GM06990 (cell line): ENCODE measurements around the gene TMEM94.
"Not testable (repeated sequence)": the region's sequence is repeated elsewhere in the genome, so short reads cannot be mapped to it uniquely, and the experiment has no call there.

Experiments used
- DNase-seq: peaks from one replicate; pipeline ENCODE4 v3.0.0-alpha.2; 2011; ENCODE audit not compliant: insufficient read length; ENCODE audit errors: extremely low read depth
- H3K27me3 ChIP-seq: replicated peaks from 2 replicates; pipeline ENCODE4 v1.6.0; 2011; ENCODE audit warnings: low read length; ENCODE audit not compliant: control insufficient read depth, insufficient read depth
- H3K36me3 ChIP-seq: 2 replicates; pipeline ENCODE4 v1.5.1; 2011; ENCODE audit warnings: low read length; ENCODE audit not compliant: control insufficient read depth, insufficient read depth
- H3K4me3 ChIP-seq: replicated peaks from 2 replicates; pipeline ENCODE4 v1.5.1; 2011; ENCODE audit warnings: low read depth, mild to moderate bottlenecking, control low read depth, low read length
- CTCF ChIP-seq: IDR thresholded peaks from 2 replicates; pipeline ENCODE4 v1.5.1; 2011; ENCODE audit warnings: low read length, control low read depth, mild to moderate bottlenecking, inconsistent platforms; ENCODE audit not compliant: insufficient read depth, poor library complexity, severe bottlenecking

TMEM94 gene

DNA sequence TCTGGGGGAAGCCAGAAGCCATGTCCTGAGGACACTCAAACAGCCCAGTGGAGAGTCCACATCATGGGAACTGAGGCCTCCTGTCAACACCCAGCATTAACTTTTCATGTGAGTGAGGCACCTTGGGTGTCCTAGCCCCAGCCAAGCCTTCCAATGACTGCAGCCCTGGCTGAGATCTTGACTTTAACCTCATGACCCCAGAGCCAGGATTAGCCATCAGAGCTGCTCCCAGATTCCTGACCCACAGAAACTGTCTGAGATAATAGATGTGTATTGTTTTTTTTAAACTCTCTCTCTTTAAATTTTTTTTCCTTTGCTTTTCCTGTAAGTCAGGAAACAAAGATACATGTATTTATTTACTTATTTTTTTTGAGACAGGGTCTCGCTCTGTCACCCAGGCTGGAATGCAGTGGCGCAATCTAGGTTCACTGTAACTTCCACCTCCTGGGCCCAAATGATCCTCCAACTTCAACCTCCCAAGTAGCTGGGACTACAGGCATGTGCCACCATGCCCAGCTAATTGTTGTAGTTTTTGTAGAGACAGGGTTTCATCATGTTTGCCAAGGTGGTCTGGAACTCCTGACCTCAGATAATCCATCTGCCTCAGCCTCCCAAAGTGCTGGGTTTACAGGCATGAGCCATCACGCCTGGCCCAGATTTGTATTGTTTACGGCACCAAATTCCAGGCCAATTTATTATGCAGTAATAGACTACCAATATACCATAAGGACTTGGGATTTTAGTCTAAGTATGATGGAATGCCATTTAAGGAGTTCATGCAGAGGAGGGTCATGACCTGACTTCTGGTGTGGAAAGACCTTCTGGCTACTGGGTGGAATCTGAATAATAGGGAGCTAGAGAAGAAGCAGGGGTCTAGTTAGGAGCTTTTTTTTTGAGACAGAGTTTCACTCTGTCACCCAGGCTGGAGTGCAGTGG lies 14.0 kb upstream of the TMEM94 start:
- TF ChIP-seq CTCF: no peak
- H3K27me3 ChIP-seq: no peaks in the 10 kb centered on the region
- H3K4me3 ChIP-seq: no peak overlapping the region
- no peaks in the 10 kb centered on the region for H3K36me3 ChIP-seq
- DNase-seq: no peak

GRCh38 chr17:75445296-75445695 lies 11.1 kb upstream of the TMEM94 start:
- no peak for TF ChIP-seq CTCF
- Histone ChIP-seq H3K27me3 (no peaks in the 10 kb centered on the region), H3K4me3 (no peak overlapping the region), H3K36me3 (no peaks in the 10 kb centered on the region)
- no peak for DNase-seq

DNA sequence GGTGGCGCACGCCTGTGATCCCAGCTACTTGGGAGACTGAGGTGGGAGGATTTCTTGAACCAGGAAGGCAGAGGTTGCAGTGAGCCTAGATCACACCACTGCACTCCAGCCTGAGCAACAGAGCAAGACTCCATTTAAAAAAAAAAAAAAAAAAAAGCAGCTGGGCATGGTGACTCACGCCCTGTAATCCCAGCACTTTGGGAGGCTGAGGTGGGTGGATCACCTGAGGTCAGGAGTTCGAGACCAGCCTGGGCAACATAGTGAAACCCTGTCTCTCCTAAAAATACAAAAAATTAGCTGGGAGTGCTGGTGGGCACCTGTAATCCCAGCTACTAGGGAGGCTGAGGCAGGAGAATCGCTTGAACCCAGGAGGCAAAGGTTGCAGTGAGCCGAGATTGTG lies 10.5 kb upstream of the TMEM94 start:
- H3K36me3 ChIP-seq, DNase-seq, H3K27me3 ChIP-seq, H3K4me3 ChIP-seq: not testable (repeated sequence)

- Histone ChIP-seq H3K4me3 (no peak overlapping the region), H3K36me3 (no peaks in the 10 kb centered on the region), H3K27me3 (no peaks in the 10 kb centered on the region)
- no peak for TF ChIP-seq CTCF
- no peak for DNase-seq
Measured at GRCh38 chr17:75447951-75448856, 8.2 kb upstream of the TMEM94 start.

DNA sequence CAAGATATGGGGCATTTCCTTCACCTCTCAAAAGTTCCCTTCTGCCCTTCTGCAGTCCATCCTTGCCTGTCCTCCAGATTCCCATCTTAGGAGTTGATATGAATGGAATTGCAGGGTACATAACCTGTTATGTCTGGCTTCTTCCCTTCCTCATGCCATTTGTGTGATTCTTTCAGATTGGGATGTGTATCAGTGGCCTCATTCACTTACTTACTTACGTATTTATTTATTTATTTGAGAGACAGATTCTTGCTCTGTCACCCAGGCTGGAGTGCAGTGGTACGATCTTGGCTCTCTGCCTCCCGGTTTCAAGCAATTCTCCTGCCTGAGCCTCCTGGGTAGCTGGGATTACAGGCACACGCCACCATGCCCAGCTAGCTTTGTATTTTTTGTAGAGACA lies 6.2 kb upstream of the TMEM94 start:
- Histone ChIP-seq H3K36me3 (no peaks in the 10 kb centered on the region), H3K27me3 (no peaks in the 10 kb centered on the region), H3K4me3 (no peak overlapping the region)
- TF ChIP-seq CTCF: no peak
- DNase-seq: no peak

GRCh38 chr17:75454193-75454592 lies 2.2 kb upstream of the TMEM94 start:
- no peak for TF ChIP-seq CTCF
- H3K36me3 ChIP-seq: no peaks in the 10 kb centered on the region
- no peaks in the 10 kb centered on the region for H3K27me3 ChIP-seq
- H3K4me3 ChIP-seq: no peak overlapping the region
- DNase-seq: peak; percentile 37

GRCh38 chr17:75454672-75455071 lies 1.8 kb upstream of the TMEM94 start:
- not testable (repeated sequence) for DNase-seq, H3K4me3 ChIP-seq, H3K27me3 ChIP-seq, H3K36me3 ChIP-seq
